Astrocyte of the spinal cord (primary cell): ENCODE results near the gene EPS8L2.
"Not testable (repeated sequence)": the region's sequence is repeated elsewhere in the genome, so short reads cannot be mapped to it uniquely, and the experiment has no call there.

Source experiments
- DNase-seq: peaks from one replicate; pipeline ENCODE4 v3.0.0; 2011; ENCODE audit warnings: low read depth, low spot score
- H3K4me3 ChIP-seq: 2 replicates; pipeline ENCODE4 v1.5.1; 2011; ENCODE audit warnings: low read depth, mild to moderate bottlenecking, low read length, moderate library complexity
- in situ Hi-C: cut with HindIII; loops from 2 replicates; pipeline ENCODE4 v1.10.0; 2017; ENCODE audit warnings: low sequenced_read_pairs
- TF ChIP-seq, protein P1 (sequence below): IDR thresholded peaks from 2 replicates; pipeline ENCODE4 v1.5.1; 2012; ENCODE audit warnings: low read depth, mild to moderate bottlenecking, low read length, inconsistent platforms

The EPS8L2 gene

GRCh38 chr11:688681-689080 is 17.4 kb upstream of the EPS8L2 start:
- DNase-seq = no peak
- H3K4me3 ChIP-seq = no peak overlapping the region
- in situ Hi-C loops = no loop called here
- TF ChIP-seq, protein P1, sequence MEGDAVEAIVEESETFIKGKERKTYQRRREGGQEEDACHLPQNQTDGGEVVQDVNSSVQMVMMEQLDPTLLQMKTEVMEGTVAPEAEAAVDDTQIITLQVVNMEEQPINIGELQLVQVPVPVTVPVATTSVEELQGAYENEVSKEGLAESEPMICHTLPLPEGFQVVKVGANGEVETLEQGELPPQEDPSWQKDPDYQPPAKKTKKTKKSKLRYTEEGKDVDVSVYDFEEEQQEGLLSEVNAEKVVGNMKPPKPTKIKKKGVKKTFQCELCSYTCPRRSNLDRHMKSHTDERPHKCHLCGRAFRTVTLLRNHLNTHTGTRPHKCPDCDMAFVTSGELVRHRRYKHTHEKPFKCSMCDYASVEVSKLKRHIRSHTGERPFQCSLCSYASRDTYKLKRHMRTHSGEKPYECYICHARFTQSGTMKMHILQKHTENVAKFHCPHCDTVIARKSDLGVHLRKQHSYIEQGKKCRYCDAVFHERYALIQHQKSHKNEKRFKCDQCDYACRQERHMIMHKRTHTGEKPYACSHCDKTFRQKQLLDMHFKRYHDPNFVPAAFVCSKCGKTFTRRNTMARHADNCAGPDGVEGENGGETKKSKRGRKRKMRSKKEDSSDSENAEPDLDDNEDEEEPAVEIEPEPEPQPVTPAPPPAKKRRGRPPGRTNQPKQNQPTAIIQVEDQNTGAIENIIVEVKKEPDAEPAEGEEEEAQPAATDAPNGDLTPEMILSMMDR = no peak

DNA sequence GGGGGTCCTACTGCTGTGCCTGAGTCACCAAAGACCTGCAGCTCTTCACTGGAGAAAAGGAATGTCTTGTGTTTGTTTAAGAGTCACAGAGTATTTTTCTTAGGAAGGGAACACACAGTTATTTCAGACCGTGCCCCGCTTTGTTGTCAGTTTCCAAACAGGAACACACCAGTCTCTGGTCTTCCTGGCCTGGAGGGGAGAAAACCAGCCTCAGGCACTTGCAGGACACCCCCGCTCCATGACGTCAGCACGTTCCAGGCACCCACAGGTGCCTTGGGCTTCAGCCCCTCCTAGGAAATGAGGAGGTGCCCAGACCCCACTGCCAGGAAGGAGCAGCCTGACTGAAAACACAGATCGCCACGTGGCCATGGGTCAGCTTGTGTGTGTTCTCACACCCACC is 16.4 kb upstream of the EPS8L2 start:
- in situ Hi-C loops = no loop called here
- peak; percentile 73 for DNase-seq
- no peak overlapping the region for H3K4me3 ChIP-seq
- TF ChIP-seq, protein P1 = no peak

GRCh38 chr11:690244-690643 is 15.8 kb upstream of the EPS8L2 start:
- in situ Hi-C loops, H3K4me3 ChIP-seq, DNase-seq: not testable (repeated sequence)

DNA sequence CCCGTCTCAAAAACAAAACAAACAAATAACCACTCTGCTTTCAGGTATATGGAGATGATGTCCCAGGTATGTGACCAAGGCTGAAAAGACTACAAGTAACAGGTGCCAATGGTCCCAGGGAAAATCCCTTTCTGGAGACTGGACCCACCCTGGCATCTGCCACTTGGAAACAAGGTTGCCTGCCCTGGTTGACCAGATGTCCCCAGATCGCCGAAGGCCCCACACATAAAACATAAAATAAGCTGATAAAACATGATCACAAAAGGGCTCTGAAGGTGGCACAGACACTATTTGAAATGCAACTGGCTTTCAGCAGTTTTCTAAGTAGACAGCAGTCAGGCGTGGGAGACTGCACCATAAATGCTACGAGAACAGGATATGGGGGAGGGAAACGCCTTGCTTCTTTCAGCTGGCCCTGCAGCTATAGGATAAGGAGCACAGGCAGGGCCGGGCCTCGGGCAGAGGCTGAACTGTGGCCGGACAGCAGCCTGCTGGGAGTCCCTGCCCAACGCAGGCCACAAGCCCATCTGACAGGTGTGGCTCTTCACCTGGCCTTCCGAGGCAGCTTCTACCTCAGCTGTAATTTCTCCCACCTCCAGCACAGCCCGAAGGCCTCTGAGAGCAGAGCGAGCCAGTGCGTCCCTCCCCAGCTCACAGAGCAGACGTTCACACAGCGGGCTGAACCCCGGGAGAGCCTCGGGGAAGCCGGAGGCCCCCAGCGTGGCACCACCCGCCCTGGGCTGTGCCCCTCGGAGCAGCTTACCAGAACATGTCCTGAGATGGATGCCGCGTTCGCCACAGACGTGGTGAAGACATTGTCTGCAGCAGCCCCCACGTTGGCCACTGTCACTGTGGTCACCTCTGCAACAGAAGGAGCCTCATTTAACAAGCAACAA is 15.0 kb upstream of the EPS8L2 start:
- in situ Hi-C loops = no loop called here
- DNase-seq = no peak

DNA sequence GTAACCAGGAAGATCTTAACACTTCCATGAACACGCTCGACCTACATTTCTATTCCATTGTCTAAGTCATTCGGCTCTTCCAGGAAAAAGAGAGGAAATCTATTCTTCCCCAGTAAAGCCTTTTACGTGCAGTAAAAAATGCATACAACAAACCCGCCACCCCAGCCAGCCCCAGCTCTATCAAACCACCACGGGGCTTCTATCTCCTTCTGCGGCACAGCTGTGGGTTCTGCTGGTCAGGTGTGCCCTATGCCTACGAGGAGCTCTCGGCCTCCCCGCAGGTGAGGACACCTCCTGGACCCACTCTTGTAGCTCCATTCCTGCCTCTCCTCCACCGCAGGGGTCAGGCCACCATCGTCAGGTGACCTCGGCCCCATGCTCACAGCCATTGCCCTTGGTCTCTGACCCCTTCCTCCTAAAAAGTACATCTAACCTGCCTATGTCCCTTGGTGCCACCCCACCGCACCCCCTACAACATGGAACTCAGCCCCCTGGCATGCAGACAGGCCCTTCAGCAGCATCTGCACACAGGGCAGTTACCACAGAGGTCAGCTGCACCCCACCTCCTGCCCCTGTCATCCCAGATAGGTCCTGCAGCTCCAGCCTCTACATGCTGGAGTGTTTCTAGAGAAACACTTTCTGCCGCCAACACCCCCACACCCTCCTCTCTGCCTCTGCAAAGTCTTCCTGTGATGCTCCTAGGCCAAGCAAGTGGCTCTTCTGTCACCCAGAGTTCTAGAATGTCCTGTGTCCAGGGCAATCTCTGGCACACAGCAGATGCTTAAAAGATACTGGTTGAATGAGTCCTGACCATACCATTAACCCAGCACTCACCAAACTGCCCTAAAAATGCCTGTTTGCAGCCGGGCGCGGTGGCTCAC is 14.1 kb upstream of the EPS8L2 start:
- TF ChIP-seq, protein P1 = no peak
- in situ Hi-C loops = no loop called here
- DNase-seq = no peak
- no peak overlapping the region for H3K4me3 ChIP-seq

More for the DNA sequence above, 15.0 kb upstream of the EPS8L2 start:
- no peak overlapping the region for H3K4me3 ChIP-seq
- TF ChIP-seq, protein P1 = no peak

- in situ Hi-C loops = no loop called here
- TF ChIP-seq, protein P1 = no peak
- DNase-seq = no peak
- peak overlapping the region; percentile 37 for H3K4me3 ChIP-seq
Measured at GRCh38 chr11:692824-693414, 13.1 kb upstream of the EPS8L2 start.
